Stimulated activated CD8-positive, alpha-beta memory T cell treated with anti-CD3 and anti-CD28 coated beads, Interleukin-15, amount 100 ng/mL, for 24 hours (primary cell): ENCODE measurements around the gene DOC2A.

Experiments
- DNase-seq: peaks from one replicate; pipeline ENCODE4 v3.0.0-alpha.2; 2020; ENCODE audit warnings: low read depth

DOC2A gene

DNA sequence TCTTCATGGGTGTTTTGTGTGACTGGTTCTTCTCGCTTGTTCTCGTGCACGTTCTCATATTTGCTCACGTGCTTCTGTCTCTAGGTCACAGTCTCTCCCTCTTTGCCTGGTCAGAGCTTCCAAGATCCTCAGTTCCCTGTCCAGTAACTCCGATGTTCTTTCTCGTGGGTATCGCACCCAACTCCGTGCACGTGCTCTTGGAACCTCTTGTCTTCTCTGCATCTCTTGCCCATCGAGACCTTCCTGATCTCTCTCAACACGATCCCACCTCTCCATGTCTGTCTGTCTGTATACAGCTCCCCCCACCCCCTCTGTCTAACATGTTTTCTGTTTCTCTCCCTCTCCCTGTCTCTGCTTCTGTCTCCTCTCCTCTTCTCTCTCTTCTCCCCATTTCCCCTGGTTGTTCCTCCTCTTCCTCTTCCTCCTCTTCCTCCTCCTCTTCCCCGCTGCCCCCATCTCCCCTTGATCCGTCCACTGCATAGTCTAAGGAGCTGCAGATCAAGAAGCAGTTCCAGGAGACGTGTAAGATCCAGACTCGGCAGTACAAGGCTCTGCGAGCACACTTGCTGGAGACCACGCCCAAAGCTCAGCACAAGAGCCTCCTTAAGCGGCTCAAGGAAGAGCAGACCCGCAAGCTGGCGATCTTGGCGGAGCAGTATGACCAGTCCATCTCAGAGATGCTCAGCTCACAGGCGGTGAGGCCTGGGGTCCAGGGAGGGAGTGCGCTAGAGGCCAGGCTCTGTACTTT, 21.5 kb downstream of the DOC2A start:
- DNase-seq: no peak

DNA sequence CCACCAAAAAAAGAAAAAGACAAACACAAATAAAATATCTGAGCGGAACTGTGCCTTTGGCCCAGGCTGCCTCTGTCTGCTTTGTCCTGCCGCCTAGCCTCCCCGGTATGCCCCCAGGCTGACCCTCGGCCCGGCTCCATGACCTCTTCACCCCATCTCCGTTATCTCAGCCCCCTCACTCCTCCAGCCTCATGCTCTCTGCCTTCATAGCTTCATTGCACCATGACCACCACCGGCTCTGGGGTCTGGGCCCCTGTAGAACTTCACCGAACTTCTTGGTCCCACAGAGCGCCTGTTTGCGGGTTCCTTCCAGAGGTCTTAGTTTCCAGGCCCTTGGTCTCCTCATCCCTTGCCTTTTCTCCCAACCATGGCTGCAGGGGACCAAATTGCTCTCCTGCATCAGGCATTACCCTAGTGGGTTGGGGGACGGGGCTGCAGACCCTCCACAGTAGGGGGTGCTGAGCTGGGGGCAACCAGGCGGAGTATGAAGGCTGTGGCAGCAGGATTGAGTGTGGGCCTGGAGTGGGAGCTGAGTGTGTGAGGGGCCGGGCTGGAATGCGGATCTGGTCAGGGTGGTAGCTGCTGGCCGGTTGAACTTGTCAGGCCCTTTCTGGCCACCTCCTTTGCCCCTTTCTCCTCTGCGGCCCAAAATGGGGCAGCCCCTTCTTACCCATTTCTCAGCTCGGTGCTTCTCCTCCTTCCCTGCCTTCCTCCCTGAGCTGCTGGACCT, 22.3 kb downstream of the DOC2A start:
- DNase-seq: no peak

DNA sequence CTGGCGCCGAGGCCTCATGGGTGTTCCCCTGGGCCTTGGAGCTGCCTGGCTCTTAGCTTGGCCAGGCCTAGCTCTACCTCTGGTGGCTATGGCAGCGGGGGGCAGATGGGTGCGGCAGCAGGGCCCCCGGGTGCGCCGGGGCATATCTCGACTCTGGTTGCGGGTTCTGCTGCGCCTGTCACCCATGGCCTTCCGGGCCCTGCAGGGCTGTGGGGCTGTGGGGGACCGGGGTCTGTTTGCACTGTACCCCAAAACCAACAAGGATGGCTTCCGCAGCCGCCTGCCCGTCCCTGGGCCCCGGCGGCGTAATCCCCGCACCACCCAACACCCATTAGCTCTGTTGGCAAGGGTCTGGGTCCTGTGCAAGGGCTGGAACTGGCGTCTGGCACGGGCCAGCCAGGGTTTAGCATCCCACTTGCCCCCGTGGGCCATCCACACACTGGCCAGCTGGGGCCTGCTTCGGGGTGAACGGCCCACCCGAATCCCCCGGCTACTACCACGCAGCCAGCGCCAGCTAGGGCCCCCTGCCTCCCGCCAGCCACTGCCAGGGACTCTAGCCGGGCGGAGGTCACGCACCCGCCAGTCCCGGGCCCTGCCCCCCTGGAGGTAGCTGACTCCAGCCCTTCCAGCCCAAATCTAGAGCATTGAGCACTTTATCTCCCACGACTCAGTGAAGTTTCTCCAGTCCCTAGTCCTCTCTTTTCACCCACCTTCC, 23.3 kb downstream of the DOC2A start:
- no peak for DNase-seq

DNA sequence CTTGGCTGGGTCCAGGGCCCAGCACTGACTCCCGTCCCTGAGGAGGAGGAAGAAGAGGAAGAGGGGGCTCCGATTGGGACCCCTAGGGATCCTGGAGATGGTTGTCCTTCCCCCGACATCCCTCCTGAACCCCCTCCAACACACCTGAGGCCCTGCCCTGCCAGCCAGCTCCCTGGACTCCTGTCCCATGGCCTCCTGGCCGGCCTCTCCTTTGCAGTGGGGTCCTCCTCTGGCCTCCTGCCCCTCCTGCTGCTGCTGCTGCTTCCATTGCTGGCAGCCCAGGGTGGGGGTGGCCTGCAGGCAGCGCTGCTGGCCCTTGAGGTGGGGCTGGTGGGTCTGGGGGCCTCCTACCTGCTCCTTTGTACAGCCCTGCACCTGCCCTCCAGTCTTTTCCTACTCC, 23.9 kb downstream of the DOC2A start:
- DNase-seq: no peak

DNA sequence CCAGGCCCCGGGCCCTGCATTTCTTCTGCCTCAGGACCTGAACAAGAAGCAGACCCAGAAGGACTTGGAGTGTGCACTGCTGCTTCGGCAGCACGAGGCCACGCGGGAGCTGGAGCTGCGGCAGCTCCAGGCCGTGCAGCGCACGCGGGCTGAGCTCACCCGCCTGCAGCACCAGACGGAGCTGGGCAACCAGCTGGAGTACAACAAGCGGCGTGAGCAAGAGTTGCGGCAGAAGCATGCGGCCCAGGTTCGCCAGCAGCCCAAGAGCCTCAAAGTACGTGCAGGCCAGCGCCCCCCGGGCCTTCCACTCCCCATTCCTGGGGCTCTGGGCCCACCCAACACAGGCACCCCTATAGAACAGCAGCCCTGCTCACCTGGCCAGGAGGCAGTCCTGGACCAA, 24.6 kb downstream of the DOC2A start:
- DNase-seq: no peak

DNA sequence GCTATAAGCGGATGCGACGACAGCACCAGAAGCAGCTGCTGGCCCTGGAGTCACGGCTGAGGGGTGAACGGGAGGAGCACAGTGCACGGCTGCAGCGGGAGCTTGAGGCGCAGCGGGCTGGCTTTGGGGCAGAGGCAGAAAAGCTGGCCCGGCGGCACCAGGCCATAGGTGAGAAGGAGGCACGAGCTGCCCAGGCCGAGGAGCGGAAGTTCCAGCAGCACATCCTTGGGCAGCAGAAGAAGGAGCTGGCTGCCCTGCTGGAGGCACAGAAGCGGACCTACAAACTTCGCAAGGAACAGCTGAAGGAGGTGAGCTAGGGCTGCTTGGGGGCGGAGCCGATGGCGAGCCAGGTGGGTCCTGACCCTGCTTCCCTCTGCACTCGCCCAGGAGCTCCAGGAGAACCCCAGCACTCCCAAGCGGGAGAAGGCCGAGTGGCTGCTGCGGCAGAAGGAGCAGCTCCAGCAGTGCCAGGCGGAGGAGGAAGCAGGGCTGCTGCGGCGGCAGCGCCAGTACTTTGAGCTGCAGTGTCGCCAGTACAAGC, 25.5 kb downstream of the DOC2A start:
- no peak for DNase-seq

DNA sequence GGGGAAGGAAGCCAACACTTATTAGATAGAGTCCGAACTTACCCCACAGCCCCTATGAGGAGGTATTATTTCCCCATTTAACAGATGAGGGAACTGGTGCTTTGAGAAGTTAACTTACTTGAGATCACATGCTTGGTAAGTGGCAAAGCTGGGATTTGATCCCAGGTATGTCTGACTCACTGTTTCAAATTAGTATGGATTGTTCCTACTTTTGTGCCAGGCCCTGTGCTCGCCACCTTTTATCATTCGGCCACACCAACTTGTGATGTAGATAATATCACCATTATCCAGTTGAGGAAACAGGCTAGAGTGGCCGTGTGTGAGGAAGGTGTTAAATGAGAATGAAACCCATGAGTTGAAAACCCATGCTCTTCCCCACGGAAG, 26.1 kb downstream of the DOC2A start:
- no peak for DNase-seq

DNA sequence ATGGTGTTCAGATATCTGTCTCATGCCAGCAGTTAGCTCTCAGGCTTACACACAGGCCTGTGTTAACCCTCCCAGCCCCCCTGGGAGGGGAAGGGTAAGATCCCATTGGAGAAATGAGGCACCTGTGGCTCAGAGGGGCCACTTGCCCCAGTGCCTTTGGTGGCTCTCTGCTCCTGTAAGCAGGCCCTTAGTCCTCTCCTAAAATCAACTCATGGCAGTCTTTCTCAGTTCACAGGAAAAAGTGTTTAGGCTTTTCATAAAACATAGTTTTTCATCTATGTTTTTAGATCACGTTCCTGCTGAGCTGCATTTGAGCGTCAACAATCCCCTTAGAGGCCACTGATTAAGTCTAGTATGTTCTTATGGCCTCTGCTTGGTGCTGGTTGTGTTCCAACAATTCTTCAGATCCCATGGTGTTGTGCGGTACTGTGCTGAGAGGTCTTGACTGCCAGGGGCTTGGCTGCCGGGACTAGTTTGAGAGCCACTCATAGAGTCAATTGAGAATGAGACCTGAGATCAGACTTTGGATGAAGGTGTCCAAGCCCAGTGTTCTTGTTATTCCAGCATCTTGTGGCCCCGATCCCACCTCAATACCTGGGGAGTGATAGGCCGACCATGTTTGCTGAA, 26.6 kb downstream of the DOC2A start:
- no peak for DNase-seq

DNA sequence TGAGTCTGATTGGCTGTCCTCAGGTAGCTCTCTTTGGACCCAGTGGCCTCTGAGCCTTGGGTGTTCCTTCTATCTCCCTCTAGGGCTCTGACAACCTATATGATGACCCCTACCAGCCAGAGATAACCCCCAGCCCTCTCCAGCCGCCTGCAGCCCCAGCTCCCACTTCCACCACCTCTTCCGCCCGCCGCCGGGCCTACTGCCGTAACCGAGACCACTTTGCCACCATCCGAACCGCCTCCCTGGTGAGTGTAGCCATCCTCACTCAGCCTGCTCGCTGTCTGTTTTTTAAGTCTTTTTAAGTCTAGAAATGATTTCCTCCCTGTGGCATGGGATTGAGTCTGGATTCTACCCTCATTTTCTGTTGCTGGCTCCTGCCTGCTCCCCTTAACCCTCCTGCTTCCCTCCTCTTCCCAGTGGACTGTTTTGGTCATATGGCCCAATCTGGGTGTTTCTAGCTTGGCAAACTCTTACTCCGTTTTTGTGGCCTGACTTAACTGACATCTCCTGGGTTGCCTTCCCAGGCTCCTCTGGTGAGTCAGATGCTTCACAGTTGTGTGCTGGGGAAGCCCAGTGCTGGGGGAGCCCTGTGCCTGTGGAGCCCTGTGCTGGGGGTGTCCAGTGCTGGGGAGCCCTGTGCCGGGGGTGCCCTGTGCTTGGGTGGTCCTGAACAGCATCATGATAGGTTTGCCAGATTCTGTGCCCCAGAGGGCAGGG, 27.2 kb downstream of the DOC2A start:
- no peak for DNase-seq

DNA sequence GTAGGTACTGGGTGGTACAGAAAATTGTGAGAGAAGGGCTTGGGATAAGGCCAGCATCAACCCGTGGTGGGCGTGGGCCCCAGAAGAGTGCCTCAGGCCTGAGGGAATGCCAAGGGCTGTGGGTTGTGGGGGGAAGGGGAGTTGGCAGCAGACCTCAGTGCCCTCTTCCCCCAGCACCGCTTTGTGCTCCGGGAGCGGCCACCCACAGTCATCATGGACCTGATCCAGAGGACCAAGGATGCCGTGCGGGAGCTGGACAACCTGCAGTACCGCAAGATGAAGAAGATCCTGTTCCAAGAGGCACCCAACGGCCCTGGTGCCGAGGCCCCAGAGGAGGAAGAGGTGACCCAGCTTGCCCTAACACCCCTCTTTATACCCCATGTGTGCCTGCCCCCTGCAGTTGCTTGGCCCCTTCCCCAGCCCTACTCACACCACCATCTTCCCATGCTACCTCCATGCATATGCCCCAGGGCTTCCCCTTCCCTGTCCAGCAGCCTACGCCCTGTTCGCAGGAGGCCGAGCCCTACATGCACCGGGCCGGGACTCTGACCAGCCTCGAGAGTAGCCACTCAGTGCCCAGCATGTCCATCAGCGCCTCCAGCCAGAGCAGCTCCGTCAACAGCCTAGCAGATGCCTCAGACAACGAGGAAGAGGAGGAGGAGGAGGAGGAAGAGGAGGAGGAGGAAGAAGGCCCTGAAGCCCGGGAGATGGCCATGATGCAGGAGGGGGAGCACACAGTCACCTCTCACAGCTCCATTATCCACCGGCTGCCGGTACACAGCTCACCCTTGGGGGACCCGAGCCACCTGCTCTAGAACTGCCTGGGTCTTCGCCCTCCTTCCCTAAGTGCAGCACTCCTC, 28.0 kb downstream of the DOC2A start:
- DNase-seq: no peak

DNA sequence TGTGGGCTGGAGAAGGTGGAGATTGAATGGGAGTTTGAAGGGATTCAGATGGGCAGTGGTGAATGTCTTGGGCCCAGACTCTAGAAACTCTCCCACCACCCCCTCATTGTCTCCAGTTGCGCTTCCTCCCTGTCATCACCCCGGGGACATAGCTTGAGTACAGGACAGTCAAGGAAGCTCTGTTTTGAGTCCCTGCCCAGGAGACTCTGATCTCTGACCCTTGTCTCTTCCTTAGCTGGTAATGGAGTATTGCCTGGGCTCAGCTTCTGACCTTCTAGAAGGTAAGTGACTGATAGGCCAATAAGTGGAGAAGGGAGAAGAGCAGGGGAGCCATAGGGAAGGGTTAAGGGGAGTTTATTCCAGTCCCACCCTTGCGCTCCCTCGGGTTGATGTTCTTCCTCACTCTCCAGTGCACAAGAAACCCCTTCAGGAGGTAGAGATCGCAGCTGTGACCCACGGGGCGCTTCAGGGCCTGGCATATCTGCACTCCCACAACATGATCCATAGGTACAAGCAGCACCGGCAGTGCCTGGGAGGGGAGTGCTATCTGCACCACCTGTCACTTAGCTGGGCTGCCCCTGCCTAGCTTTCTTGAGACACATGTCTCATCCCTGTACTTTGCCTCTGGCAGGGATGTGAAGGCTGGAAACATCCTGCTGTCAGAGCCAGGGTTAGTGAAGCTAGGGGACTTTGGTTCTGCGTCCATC, 32.1 kb downstream of the DOC2A start:
- DNase-seq: no peak

DNA sequence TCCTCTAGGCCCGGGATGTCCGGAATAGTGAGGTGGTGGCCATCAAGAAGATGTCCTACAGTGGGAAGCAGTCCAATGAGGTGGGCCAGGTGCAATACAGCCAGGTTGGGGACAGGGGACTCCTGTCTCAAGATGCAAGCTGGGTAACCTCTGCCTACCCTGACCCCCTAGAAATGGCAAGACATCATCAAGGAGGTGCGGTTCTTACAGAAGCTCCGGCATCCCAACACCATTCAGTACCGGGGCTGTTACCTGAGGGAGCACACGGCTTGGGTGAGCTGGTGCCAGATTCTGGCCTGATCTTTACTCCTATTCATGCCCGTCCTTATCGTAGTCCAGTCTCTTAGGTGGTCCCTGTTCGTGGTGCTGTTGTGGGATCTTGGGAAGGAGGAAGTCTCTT, 32.7 kb downstream of the DOC2A start:
- DNase-seq: no peak

DNA sequence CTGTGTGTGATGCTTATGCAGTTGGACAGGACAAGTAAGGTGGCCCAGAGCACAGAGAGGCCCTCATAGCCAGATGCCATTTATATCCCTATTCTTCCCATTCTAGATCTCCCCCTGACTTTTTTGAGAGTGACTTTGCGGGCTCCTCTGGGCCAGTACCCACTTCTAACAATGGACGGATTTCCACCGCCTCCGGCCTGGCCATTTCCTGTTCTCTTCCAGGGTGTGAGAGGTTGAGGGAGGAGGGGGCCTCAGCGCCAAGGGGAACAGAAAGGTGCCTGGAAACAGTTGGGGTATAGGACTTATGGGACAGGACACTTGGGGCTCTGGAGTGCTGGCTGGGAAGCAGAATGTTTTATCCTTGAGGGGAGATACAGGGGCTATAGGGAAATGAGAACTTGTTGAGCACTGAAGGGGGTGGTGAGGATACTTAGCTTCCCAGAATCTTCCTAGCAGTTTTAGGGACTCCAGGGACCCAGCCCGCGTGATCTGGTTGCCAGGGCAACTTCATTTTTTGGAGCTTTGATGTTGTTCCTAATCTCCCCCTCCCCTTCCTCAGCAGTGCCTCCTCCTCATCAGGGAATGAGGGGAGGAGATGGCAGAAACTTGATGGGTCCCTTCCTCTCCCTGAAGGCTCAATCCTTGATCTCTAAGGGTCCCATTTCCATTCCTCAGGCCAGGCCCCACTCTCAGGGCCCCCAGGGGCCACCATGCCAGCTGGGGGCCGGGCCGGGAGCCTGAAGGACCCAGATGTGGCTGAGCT, 33.6 kb downstream of the DOC2A start:
- no peak for DNase-seq

DNA sequence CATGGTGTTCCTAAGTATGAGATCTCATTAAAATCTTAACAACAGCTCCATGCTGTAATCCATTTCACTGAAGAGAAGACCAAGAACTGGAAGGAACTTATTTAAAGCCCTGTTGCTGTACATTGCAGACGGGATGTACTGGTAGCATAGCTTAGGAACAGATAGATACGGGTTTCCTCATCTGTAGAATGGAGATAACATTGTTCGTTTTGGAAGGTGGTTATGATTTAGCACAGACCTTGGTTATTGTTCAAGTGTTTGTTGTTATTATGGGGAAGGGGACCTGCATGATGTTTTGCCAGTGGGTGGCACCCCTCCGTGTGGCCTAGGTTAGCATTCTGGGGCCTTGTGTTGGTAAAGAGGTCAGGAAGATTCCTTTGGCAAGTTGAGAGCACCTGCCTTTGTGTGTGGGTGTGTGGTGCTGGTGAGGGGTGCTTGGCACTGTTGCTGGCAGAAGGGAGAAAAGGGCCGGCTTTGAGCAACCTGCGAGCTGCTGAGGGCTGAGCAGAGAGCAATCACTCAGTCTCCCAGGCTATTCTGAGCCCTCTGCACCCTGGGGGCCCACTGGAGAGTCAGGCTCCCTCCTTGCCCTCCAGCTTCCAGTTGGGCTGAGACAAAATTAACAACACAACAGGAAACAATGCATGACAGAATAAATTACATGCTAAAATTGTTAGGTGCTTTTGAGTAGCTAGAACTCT, 34.9 kb downstream of the DOC2A start:
- no peak for DNase-seq

DNA sequence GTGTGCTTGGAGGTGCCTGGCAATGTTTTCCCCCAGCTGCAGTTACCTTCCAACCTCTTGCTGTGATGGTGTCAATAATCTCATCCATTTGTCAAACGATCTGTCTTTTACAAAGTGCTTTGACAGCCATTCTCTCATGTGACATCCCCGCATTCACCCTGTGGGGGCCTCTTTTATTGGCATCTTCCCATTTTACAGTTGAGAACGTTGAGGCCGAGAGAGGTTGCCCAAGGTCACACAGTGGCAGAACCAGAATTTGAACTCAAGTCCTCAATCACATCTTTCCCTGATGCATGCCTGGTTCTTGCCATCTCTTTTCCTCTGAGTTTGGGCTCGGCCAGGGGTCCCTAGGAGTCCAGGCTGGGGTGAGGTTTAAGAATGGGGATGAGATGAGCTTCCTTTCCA, 35.7 kb downstream of the DOC2A start:
- no peak for DNase-seq

DNA sequence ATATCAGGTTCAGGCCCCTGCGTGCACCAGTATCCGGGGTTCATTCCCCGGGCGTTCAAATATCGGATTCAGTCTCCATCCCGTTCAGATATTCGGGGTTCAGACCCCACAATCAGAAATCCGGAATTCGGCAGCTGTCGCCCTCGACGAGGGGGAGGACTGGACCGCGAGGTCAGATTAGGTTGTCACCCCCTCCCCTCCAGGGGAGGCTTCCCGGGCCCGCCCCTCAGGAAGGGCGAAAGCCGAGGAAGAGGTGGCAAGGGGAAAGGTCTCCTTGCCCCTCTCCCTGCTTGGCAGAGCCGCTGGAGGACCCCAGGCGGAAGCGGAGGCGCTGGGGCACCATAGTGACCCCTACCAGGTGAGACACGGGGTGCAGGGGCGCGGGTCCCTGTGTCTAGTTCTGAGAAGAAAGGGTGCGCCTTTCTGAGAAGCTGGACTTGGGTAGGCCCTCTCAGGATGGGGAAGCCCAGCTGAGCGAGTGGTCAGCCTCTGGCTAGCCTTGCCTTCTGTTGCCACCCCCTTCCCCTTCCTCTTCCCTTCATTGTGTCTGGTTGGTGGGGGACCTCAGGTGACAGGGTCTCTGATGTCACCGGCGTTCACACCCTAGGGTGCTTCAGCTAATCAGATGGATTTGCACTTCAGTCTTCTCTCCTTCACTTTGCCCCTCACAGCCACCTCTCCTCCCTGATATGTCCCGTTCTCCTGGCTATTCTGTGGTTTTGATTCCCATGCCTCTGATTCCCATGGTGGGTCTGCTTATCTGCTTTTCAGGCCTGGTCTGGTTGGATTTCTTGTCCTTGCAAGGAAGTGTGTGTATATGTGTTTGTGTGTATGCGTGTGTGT, 36.3 kb downstream of the DOC2A start:
- DNase-seq: no peak

DNA sequence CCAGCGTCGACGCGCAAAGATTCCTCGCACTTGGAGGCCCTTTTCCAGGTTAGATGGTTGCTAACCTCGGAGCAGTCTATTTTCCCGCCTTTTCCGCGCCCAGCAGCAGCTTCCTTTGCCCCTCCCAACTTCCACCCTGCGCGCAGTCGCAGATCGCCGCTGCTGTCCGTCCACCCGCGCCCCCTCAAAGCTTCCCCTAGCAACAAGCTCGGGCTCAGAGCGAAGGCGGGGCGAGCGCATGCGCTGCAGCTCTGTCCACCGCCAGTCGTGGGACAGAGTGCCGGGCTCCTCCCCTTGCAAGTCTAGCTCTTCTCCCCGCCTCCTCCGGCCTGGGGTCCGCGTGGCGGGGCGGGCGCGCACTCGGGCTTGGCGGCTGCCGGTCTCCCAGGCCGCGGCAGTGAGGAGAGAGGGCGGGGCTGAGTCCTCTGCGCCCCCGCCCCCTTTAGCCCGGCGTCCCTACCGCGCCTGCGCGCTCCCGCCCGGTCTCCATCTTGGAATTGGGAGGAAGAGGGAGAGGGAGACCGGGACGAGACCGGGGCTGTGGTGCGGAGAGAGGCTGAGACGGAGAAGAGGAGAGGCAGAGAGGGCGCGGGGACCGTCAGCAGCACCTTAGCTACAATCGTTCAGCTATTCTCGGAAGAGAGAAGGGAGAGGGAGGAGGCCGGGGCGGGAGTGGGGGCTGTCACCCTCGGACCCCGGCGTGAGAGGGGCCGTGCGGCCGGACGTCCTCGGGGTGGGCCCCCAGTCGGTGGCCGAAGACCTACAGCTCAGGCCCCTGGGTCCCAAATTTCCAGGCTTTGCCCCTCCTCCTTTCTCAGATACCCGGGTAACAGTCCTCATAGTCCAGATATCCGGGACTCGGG, 37.2 kb downstream of the DOC2A start, which contains the start of gene TAOK2:
TSS of gene TAOK2 (plus strand) at position 485 of the 863 bp plus-strand sequence. CDS start 3,905 bp downstream, outside the sequence.
- peak; percentile 88 for DNase-seq
